HepG2 (cell line): ENCODE measurements around the gene PTK7. TPM values are rescaled to one million over a fixed set of nuclear protein-coding genes. Genes with fewer than 3 reads are reported as not detected.

Source experiments
- ARNT2 ChIP-seq: sonication (generic); formaldehyde crosslinking; IDR thresholded peaks from 2 replicates; pipeline ENCODE4 v1.8.0; 2022; ENCODE audit warnings: mild to moderate bottlenecking, low read depth, missing genetic modification reagents, moderate library complexity
- FOXK2 ChIP-seq: fragments of 450-650 bp; IDR thresholded peaks from 2 replicates; pipeline ENCODE4 v1.6.1; 2016
- IRF2 ChIP-seq: IDR thresholded peaks from 2 replicates; pipeline ENCODE4 v1.6.1; 2018; ENCODE audit warnings: missing genetic modification reagents, missing compliant biosample characterization
- NCOA2 ChIP-seq: sonication (generic); formaldehyde crosslinking; IDR thresholded peaks from 2 replicates; pipeline ENCODE4 v1.8.0; 2022; ENCODE audit warnings: inconsistent platforms
- NFE2 ChIP-seq: sonication (generic); formaldehyde crosslinking; IDR thresholded peaks from 2 replicates; pipeline ENCODE4 v1.4.0; 2020; ENCODE audit warnings: missing genetic modification reagents
- PTBP1 ChIP-seq: fragments of 200-400 bp; formaldehyde crosslinking; IDR thresholded peaks from 2 replicates; pipeline ENCODE4 v1.6.1; 2018; ENCODE audit warnings: low read length, low read depth; ENCODE audit not compliant: poor library complexity, severe bottlenecking
- RFX1 ChIP-seq: fragments of 450-650 bp; IDR thresholded peaks from 2 replicates; pipeline ENCODE4 v1.6.1; 2017
- SMAD9 ChIP-seq: sonication (generic); formaldehyde crosslinking; IDR thresholded peaks from 2 replicates; pipeline ENCODE4 v1.5.1; 2020; ENCODE audit warnings: mild to moderate bottlenecking, missing genetic modification reagents
- SP5 ChIP-seq: IDR thresholded peaks from 2 replicates; pipeline ENCODE4 v1.6.1; 2016; ENCODE audit warnings: low read depth, borderline replicate concordance
- ZBTB20 ChIP-seq: sonication (generic); formaldehyde crosslinking; IDR thresholded peaks from 2 replicates; pipeline ENCODE4 v1.8.1; 2023; ENCODE audit warnings: missing genetic modification reagents, low read depth, mild to moderate bottlenecking, borderline replicate concordance
- ZFP90 ChIP-seq: sonication (generic); formaldehyde crosslinking; IDR thresholded peaks from 2 replicates; pipeline ENCODE4 v1.8.0; 2022; ENCODE audit warnings: missing genetic modification reagents, mild to moderate bottlenecking, inconsistent platforms, borderline replicate concordance
- ZNF251 ChIP-seq: sonication (generic); formaldehyde crosslinking; IDR thresholded peaks from 2 replicates; pipeline ENCODE4 v1.9.0; 2021; ENCODE audit warnings: mild to moderate bottlenecking, missing genetic modification reagents
- ZNF816 ChIP-seq: sonication (generic); formaldehyde crosslinking; IDR thresholded peaks from 2 replicates; pipeline ENCODE4 v1.8.0; 2022; ENCODE audit warnings: missing genetic modification reagents, mild to moderate bottlenecking, borderline replicate concordance
- polyA plus RNA-seq, 8 experiments: library from polyadenylated mRNA; depleted of rRNA in 3 of 8; stranded (reverse) in 7 of 8; unstranded in 1 of 8; fragments of >200 nt; fragmentation: Illumina TruSeq in 4 of 8; extraction: Trizol in 4 of 8; gene quantifications; 2 replicates each; pipeline versions ENCODE4 v1.2.1 to v1.2.3, GENCODE V29; 2011 to 2016; ENCODE audit warnings: low read depth in 4 of 8, missing spikeins in 1 of 8, mixed read lengths in 1 of 8; ENCODE audit not compliant: insufficient read depth in 1 of 8
- total RNA-seq, 5 experiments: library from RNA; depleted of rRNA; stranded (reverse); fragments of >200 nt; fragmentation: Illumina TruSeq; extraction: Trizol; gene quantifications; 2 replicates each; pipeline ENCODE4 v1.2.3, GENCODE V29; 2016; ENCODE audit warnings: low read depth in 1 of 5
- TF ChIP-seq, protein P1 (sequence below): IDR thresholded peaks from 2 replicates; pipeline ENCODE4 v1.6.1; 2016; ENCODE audit warnings: low read depth
- TF ChIP-seq, protein P2 (sequence below): sonication (generic); formaldehyde crosslinking; IDR thresholded peaks from 2 replicates; pipeline ENCODE4 v1.8.0; 2022; ENCODE audit warnings: missing genetic modification reagents, mild to moderate bottlenecking, inconsistent platforms, borderline replicate concordance
- TF ChIP-seq, protein P3 (sequence below): IDR thresholded peaks from 2 replicates; pipeline ENCODE4 v1.6.1; 2016; ENCODE audit warnings: missing compliant biosample characterization, missing genetic modification reagents, borderline replicate concordance
- TF ChIP-seq, protein P4 (sequence below): sonication (generic); formaldehyde crosslinking; IDR thresholded peaks from 2 replicates; pipeline ENCODE4 v1.4.0; 2020; ENCODE audit warnings: mild to moderate bottlenecking, missing genetic modification reagents
- TF ChIP-seq, protein P5 (sequence below), 2 experiments: sonication (generic) in 1 of 2; formaldehyde crosslinking in 1 of 2; IDR thresholded peaks; 2 replicates each; pipeline versions ENCODE4 v1.4.0 to v1.6.1; 2016 to 2020; ENCODE audit warnings: borderline replicate concordance in 1 of 2, low read depth in 1 of 2, mild to moderate bottlenecking in 1 of 2, missing genetic modification reagents in 1 of 2
- TF ChIP-seq, protein P6 (sequence below): sonication (generic); formaldehyde crosslinking; IDR thresholded peaks from 2 replicates; pipeline ENCODE4 v1.4.0; 2020; ENCODE audit warnings: missing genetic modification reagents

Gene PTK7
- total and polyA plus RNA-seq, 2 of the 13 experiments (the other 11 are each of a cell fraction or from before 2014, with no cell fraction given): 98.5 to 99.8 TPM

DNA sequence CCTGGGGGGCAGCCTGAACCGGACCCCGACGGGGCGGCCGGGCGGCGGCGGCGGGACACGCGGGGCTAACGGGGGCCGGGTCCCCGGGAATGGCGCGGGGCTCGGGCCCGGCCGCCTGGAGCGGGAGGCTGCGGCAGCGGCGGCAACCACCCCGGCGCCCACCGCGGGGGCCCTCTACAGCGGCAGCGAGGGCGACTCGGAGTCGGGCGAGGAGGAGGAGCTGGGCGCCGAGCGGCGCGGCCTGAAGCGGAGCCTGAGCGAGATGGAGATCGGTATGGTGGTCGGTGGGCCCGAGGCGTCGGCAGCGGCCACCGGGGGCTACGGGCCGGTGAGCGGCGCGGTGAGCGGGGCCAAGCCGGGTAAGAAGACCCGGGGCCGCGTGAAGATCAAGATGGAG, 95.6 kb downstream of the PTK7 start (continued):
- TF ChIP-seq PTBP1 (no peak), NCOA2 (CRISPR knock-in tag) (no peak), SP5 (CRISPR knock-in tag) (no peak), ZNF251 (CRISPR knock-in tag) (no peak), NFE2 (CRISPR knock-in tag) (no peak), FOXK2 (no peak), ZNF816 (CRISPR knock-in tag) (no peak), SMAD9 (CRISPR knock-in tag) (no peak), ZFP90 (CRISPR knock-in tag) (peak; percentile 19; the same call in 1 of the 2 replicates), IRF2 (no peak), ZBTB20 (CRISPR knock-in tag) (no peak), ARNT2 (CRISPR knock-in tag) (no peak), RFX1 (no peak)
- TF ChIP-seq, protein P1, sequence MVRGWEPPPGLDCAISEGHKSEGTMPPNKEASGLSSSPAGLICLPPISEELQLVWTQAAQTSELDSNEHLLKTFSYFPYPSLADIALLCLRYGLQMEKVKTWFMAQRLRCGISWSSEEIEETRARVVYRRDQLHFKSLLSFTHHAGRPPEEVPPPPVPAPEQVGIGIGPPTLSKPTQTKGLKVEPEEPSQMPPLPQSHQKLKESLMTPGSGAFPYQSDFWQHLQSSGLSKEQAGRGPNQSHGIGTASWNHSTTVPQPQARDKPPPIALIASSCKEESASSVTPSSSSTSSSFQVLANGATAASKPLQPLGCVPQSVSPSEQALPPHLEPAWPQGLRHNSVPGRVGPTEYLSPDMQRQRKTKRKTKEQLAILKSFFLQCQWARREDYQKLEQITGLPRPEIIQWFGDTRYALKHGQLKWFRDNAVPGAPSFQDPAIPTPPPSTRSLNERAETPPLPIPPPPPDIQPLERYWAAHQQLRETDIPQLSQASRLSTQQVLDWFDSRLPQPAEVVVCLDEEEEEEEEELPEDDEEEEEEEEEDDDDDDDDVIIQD (CRISPR knock-in tag): no peak
- TF ChIP-seq, protein P2, sequence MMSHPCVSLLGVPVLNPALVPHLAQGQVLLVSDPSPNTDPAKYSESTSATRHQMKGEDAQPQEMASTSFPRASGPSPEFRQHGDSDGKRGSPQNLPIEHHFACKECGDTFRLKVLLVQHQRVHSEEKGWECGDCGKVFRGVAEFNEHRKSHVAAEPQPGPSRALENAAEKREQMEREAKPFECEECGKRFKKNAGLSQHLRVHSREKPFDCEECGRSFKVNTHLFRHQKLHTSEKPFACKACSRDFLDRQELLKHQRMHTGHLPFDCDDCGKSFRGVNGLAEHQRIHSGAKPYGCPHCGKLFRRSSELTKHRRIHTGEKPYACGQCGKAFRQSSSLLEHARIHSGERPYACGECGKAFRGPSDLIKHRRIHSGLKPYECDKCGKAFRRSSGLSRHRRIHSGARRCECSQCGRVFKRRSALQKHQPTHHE (CRISPR knock-in tag): 0 out of 2 replicates have a peak, but pooled peaks have one; percentile 7
- TF ChIP-seq, protein P3, sequence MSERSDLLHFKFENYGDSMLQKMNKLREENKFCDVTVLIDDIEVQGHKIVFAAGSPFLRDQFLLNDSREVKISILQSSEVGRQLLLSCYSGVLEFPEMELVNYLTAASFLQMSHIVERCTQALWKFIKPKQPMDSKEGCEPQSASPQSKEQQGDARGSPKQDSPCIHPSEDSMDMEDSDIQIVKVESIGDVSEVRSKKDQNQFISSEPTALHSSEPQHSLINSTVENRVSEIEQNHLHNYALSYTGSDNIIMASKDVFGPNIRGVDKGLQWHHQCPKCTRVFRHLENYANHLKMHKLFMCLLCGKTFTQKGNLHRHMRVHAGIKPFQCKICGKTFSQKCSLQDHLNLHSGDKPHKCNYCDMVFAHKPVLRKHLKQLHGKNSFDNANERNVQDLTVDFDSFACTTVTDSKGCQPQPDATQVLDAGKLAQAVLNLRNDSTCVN (CRISPR knock-in tag): no peak
- TF ChIP-seq, protein P4, sequence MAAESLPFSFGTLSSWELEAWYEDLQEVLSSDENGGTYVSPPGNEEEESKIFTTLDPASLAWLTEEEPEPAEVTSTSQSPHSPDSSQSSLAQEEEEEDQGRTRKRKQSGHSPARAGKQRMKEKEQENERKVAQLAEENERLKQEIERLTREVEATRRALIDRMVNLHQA: no peak
- TF ChIP-seq, protein P5, sequence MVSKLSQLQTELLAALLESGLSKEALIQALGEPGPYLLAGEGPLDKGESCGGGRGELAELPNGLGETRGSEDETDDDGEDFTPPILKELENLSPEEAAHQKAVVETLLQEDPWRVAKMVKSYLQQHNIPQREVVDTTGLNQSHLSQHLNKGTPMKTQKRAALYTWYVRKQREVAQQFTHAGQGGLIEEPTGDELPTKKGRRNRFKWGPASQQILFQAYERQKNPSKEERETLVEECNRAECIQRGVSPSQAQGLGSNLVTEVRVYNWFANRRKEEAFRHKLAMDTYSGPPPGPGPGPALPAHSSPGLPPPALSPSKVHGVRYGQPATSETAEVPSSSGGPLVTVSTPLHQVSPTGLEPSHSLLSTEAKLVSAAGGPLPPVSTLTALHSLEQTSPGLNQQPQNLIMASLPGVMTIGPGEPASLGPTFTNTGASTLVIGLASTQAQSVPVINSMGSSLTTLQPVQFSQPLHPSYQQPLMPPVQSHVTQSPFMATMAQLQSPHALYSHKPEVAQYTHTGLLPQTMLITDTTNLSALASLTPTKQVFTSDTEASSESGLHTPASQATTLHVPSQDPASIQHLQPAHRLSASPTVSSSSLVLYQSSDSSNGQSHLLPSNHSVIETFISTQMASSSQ (IDR thresholded peaks at IDR 0.05; ENCODE audit: low read depth): no peak
- TF ChIP-seq, protein P5 (CRISPR knock-in tag; IDR thresholded peaks at IDR 0.05; ENCODE audit: borderline replicate concordance): no peak
- TF ChIP-seq, protein P6, sequence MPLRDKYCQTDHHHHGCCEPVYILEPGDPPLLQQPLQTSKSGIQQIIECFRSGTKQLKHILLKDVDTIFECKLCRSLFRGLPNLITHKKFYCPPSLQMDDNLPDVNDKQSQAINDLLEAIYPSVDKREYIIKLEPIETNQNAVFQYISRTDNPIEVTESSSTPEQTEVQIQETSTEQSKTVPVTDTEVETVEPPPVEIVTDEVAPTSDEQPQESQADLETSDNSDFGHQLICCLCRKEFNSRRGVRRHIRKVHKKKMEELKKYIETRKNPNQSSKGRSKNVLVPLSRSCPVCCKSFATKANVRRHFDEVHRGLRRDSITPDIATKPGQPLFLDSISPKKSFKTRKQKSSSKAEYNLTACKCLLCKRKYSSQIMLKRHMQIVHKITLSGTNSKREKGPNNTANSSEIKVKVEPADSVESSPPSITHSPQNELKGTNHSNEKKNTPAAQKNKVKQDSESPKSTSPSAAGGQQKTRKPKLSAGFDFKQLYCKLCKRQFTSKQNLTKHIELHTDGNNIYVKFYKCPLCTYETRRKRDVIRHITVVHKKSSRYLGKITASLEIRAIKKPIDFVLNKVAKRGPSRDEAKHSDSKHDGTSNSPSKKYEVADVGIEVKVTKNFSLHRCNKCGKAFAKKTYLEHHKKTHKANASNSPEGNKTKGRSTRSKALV: no peak
